GM12878 (cell line): ENCODE measurements around the gene TRAPPC3.

Experiments used
- POLR2AphosphoS5 ChIP-seq: IDR thresholded peaks from 2 replicates; pipeline ENCODE4 v1.6.1; 2011; ENCODE audit warnings: mild to moderate bottlenecking, low read length, inconsistent platforms
- ZNF207 ChIP-seq: fragments of 450-650 bp; IDR thresholded peaks from 2 replicates; pipeline ENCODE4 v1.6.1; 2014; ENCODE audit warnings: antibody characterized with exemption, mild to moderate bottlenecking, borderline replicate concordance

DNA sequence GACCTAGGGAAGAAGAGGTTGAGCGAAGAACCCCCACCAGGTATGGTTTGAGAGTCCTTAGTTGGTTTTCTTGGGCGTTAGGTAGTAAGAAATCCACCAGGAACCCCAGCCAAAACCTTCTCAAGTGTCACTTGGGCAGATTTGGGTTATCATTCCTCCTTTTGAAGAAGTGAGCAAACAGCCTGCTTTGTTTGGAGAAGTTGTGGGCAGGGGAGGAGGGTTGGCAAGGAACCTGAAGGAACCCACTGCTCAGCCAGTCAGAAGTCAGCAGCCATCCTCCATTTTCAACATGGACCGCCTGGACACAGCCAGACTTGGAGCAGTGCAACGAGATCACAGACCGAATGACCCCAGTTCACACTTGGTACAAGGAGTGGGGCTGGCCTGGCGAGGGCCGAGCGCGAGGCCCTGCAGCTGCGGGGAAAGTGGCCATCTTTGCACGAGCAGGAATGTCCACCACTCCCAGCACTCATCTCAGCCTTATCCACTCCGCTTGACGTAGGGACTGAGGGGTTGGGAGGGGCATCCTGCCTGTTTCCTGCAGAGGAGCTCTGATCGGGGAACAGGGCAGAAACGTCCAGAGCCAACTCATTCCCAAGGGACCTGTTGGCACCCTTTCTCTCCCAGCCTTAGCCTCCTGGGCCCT, 53.4 kb downstream of the TRAPPC3 start:
- peak; percentile 26; the same call in 1 of the 2 replicates for TF ChIP-seq POLR2AphosphoS5
- TF ChIP-seq ZNF207: no peak
